Endothelial cell of umbilical vein (primary cell): ENCODE data around the gene PDIA4. TPM values are rescaled to one million over a fixed set of nuclear protein-coding genes. Genes with fewer than 3 reads are reported as not detected.

Experiments used
- BruUV-seq: library from RNA; stranded (reverse); fragments of 400-500 nt; replicated peaks from 2 replicates; lab custom pipeline; 2021; lab: Mats Ljungman, UMichigan
- CTCF ChIA-PET: fragments of 300-600, 350-600 bp; sonication (Branson Sonifier 250); formaldehyde crosslinking; loops from one replicate; lab custom pipeline; 2021; ENCODE audit warnings: antibody characterized with exemption, inconsistent platforms; lab: Charles Lee
- POLR2A ChIA-PET: fragments of 300-600, 350-600 bp; sonication (Branson Sonifier 250); formaldehyde crosslinking; loops from one replicate; lab custom pipeline; 2021; ENCODE audit warnings: antibody characterized with exemption, inconsistent platforms; lab: Charles Lee
- DNase-seq: peaks from one replicate; pipeline ENCODE4 v3.0.0-alpha.2; 2011; ENCODE audit warnings: low read depth, low spot score
- FAIRE-seq: peaks from 2 replicates; lab custom pipeline; 2011; peaks lifted over from hg19 to GRCh38; lab: Jason Lieb, UNC
- H2AFZ ChIP-seq: 2 replicates; pipeline ENCODE4 v1.6.0; 2012; ENCODE audit warnings: low read depth, low read length, control low read depth, inconsistent platforms
- H3K27ac ChIP-seq: 2 replicates; pipeline ENCODE4 v1.5.1; 2011; ENCODE audit warnings: low read depth, mild to moderate bottlenecking, control low read depth, low read length, moderate library complexity; ENCODE audit not compliant: insufficient read depth
- H3K27me3 ChIP-seq, 2 experiments: 2 replicates each; pipeline versions ENCODE4 v1.6.0 to v1.6.1; 2011; ENCODE audit warnings: low read length in 2 of 2, mixed read lengths in 1 of 2; ENCODE audit not compliant: control insufficient read depth in 2 of 2, insufficient read depth in 2 of 2
- H3K36me3 ChIP-seq, 2 experiments: 2 replicates in 1 of 2; 3 replicates in 1 of 2; pipeline ENCODE4 v1.5.1; 2011; ENCODE audit warnings: low read length in 2 of 2, mild to moderate bottlenecking in 1 of 2, moderate library complexity in 1 of 2; ENCODE audit not compliant: control insufficient read depth in 2 of 2, insufficient read depth in 2 of 2; ENCODE audit errors: extremely low read depth in 1 of 2
- H3K4me1 ChIP-seq: 3 replicates; pipeline ENCODE4 v1.5.1; 2011; ENCODE audit warnings: mild to moderate bottlenecking, low read length; ENCODE audit not compliant: control insufficient read depth, insufficient read depth; ENCODE audit errors: extremely low read depth
- H3K4me2 ChIP-seq: 2 replicates; pipeline ENCODE4 v1.6.1; 2011; ENCODE audit warnings: low read length, control low read depth, mixed read lengths; ENCODE audit not compliant: insufficient read depth
- H3K4me3 ChIP-seq, 3 experiments: fragments of 200-600 bp in 1 of 3; sonication (generic), shearing (Covaris generic) in 1 of 3; replicated peaks in 1 of 3; 2 replicates each; pipeline ENCODE4 v1.5.1; 2011 to 2016; ENCODE audit warnings: control low read depth in 3 of 3, low read length in 3 of 3, mild to moderate bottlenecking in 2 of 3, inconsistent platforms in 1 of 3, low read depth in 1 of 3, moderate library complexity in 1 of 3; ENCODE audit not compliant: insufficient read depth in 1 of 3
- H3K79me2 ChIP-seq: 2 replicates; pipeline ENCODE4 v1.6.0; 2012; ENCODE audit warnings: low read length, inconsistent platforms; ENCODE audit not compliant: control insufficient read depth, insufficient read depth
- H3K9ac ChIP-seq: replicated peaks from 2 replicates; pipeline ENCODE3; 2011; ENCODE audit warnings: low read length, control low read depth; ENCODE audit not compliant: insufficient read depth; ENCODE audit errors: extremely low read depth
- H3K9me1 ChIP-seq: replicated peaks from 3 replicates; pipeline ENCODE4 v1.6.0; 2011; ENCODE audit warnings: mild to moderate bottlenecking, low read length; ENCODE audit not compliant: control insufficient read depth, insufficient read depth; ENCODE audit errors: extremely low read depth
- H3K9me3 ChIP-seq: replicated peaks from 2 replicates; pipeline ENCODE4 v1.5.1; 2012; ENCODE audit warnings: low read length, inconsistent platforms; ENCODE audit not compliant: control insufficient read depth, insufficient read depth
- H4K20me1 ChIP-seq: replicated peaks from 2 replicates; pipeline ENCODE3; 2011; ENCODE audit warnings: mild to moderate bottlenecking, low read length; ENCODE audit not compliant: control insufficient read depth, insufficient read depth; ENCODE audit errors: extremely low read depth
- FOS ChIP-seq: IDR thresholded peaks from 2 replicates; pipeline ENCODE4 v1.6.1; 2011; ENCODE audit warnings: mild to moderate bottlenecking, low read length, moderate library complexity, borderline replicate concordance; ENCODE audit not compliant: insufficient read depth
- GATA2 ChIP-seq: IDR thresholded peaks from 2 replicates; pipeline ENCODE4 v1.7.0; 2011; ENCODE audit warnings: low read depth, mild to moderate bottlenecking, moderate library complexity, mixed read lengths, low read length; ENCODE audit not compliant: insufficient read length, insufficient read depth
- JUN ChIP-seq: IDR thresholded peaks from 2 replicates; pipeline ENCODE4 v1.6.1; 2011; ENCODE audit warnings: borderline replicate concordance, low read depth; ENCODE audit not compliant: insufficient read length, insufficient read depth
- MAX ChIP-seq: IDR thresholded peaks from 2 replicates; pipeline ENCODE4 v1.6.1; 2011; ENCODE audit not compliant: insufficient read depth, insufficient read length
- MYC ChIP-seq: IDR thresholded peaks from one replicate; pipeline ENCODE4 v1.6.1; 2011; ENCODE audit warnings: mild to moderate bottlenecking, low read depth, low read length
- POLR2A ChIP-seq: IDR thresholded peaks from 2 replicates; pipeline ENCODE4 v1.6.1; 2012; ENCODE audit warnings: low read depth, mild to moderate bottlenecking, control low read depth, low read length
- POLR2AphosphoS5 ChIP-seq: IDR thresholded peaks from 2 replicates; pipeline ENCODE4 v1.6.1; 2012; ENCODE audit warnings: low read depth, mild to moderate bottlenecking, control low read depth, low read length, moderate library complexity; ENCODE audit not compliant: insufficient read depth
- dilution Hi-C: fragments of 300-500 bp; cut with MboI; formaldehyde crosslinking; loops from one replicate; pipeline ENCODE4 v1.15.0; 2019; ENCODE audit warnings: low sequenced_read_pairs; ENCODE audit not compliant: extremely low pct_ligation_motif_present
- intact Hi-C: fragments of 100-400 bp; cut with micrococcal nuclease; formaldehyde crosslinking; loops from one replicate; pipeline ENCODE4 v1.10.0; 2022
- polyA plus RNA-seq, 4 experiments: library from polyadenylated mRNA; depleted of rRNA in 3 of 4; stranded (reverse) in 3 of 4; unstranded in 1 of 4; fragments of >200 nt; gene quantifications; 2 replicates each; pipeline versions ENCODE4 v1.2.1 to v1.2.3, GENCODE V29; 2011 to 2012; ENCODE audit warnings: missing spikeins in 1 of 4
- total RNA-seq: library from RNA; stranded (reverse); gene quantifications from 2 replicates; pipeline ENCODE4 v1.2.3, GENCODE V29; 2021

The PDIA4 gene
- total and polyA plus RNA-seq, 2 donors (not counting 3 experiments of a cell fraction or from before 2014, with no cell fraction given), result 217 to 308 TPM

- dilution Hi-C loops, result no loop called here
- BruUV-seq, result no TSS peak
- H3K9me1 ChIP-seq, result no peaks in the 10 kb centered on the region
- CTCF ChIA-PET, result interaction anchor here (0.8 to 1.8 kb wide), 5 partner anchors 19 to 323 kb away, joined by 3 to 18 read pairs (median 3); partner anchors contain the start of gene ZNF398
- H3K27ac ChIP-seq, result peak overlapping the region; percentile 32
- FAIRE-seq (peak; percentile 96), DNase-seq (peak; percentile 94)
- TF ChIP-seq JUN (no peak), MAX (no peak), POLR2A (peak; percentile 63), POLR2AphosphoS5 (no peak), FOS (no peak), MYC (no peak), GATA2 (peak; percentile 22)
- H3K9ac ChIP-seq, result peak overlapping the region; percentile 48
- H4K20me1 ChIP-seq, result no peaks in the 10 kb centered on the region
- peak overlapping the region; percentile 60 for H2AFZ ChIP-seq
- peak overlapping the region; percentile 21 to 63 (median 56) for H3K4me3 ChIP-seq
- H3K9me3 ChIP-seq, result no peaks in the 10 kb centered on the region
- H3K27me3 ChIP-seq, result peaks cover 0 to 10% of the 10 kb centered on the region in 2 experiments
- intact Hi-C loops, result loop anchor here (1.0 kb wide), 6 partner anchors 21 to 288 kb away; partner anchors contain the start of gene PDIA4
- POLR2A ChIA-PET, result no interaction called here
- no peaks in the 10 kb centered on the region for H3K79me2 ChIP-seq
- H3K4me1 ChIP-seq, result peaks cover 11% of the 10 kb centered on the region
- H3K4me2 ChIP-seq, result peak overlapping the region; percentile 75
- H3K36me3 ChIP-seq, result no peaks in the 10 kb centered on the region
Observed at GRCh38 chr7:148987010-148987750, 41.1 kb downstream of the PDIA4 start.
